Transverse colon (tissue), 4 donors: Measurements from ENCODE around the gene GRAP. TPM values are rescaled to one million over a fixed set of nuclear protein-coding genes. Genes with fewer than 3 reads are reported as not detected.

Experiments
- DNase-seq: peaks from one replicate; pipeline ENCODE4 v3.0.0-alpha.2; 2019
- H3K27ac ChIP-seq, 4 donors: fragments of 200-600 bp; sonication (generic); 2 replicates each; pipeline ENCODE4 v1.5.1; 2016 to 2018; ENCODE audit warnings: inconsistent platforms in 4 of 4
- H3K27me3 ChIP-seq: fragments of 200-600 bp; sonication (generic); 2 replicates; pipeline ENCODE4 v1.5.1; 2017; ENCODE audit warnings: inconsistent platforms
- H3K36me3 ChIP-seq, 4 donors: fragments of 200-600 bp; sonication (generic); 2 replicates each; pipeline ENCODE4 v1.5.1; 2017 to 2019; ENCODE audit warnings: inconsistent platforms in 4 of 4
- H3K4me1 ChIP-seq, 4 donors: fragments of 200-600 bp; sonication (generic); 2 replicates each; pipeline ENCODE4 v1.5.1; 2017 to 2020; ENCODE audit warnings: inconsistent platforms in 4 of 4
- H3K4me3 ChIP-seq, 4 donors: fragments of 200-600 bp; sonication (generic); 1 replicate in 1 of 4; 2 replicates in 3 of 4; pipeline versions ENCODE4 v1.5.1 to v1.6.1; 2017 to 2019; ENCODE audit warnings: inconsistent platforms in 4 of 4
- H3K9me3 ChIP-seq, 2 donors: fragments of 200-600 bp; sonication (generic); 2 replicates each; pipeline ENCODE4 v1.5.1; 2017 to 2019; ENCODE audit warnings: inconsistent platforms in 2 of 2
- EP300 ChIP-seq: sonication (generic); formaldehyde crosslinking; IDR thresholded peaks from one replicate; pipeline ENCODE4 v1.6.1; 2017; ENCODE audit warnings: antibody characterized with exemption, low read depth
- POLR2A ChIP-seq: fragments of 450-650 bp; IDR thresholded peaks from one replicate; pipeline ENCODE4 v1.6.1; 2016; ENCODE audit warnings: antibody characterized with exemption, mild to moderate bottlenecking, moderate library complexity
- POLR2AphosphoS5 ChIP-seq, 3 donors: sonication (generic); formaldehyde crosslinking; IDR thresholded peaks; one replicate each; pipeline ENCODE4 v1.6.1; 2016; ENCODE audit warnings: antibody characterized with exemption in 3 of 3
- WGBS, 2 donors: methylation state at CpG; one replicate each; pipeline ENCODE4 v1.1.5; 2018; ENCODE audit warnings: low coverage in 1 of 2; 5-methylcytosine and 5-hydroxymethylcytosine counted together
- in situ Hi-C, 4 donors: fragments of 200-750 bp; cut with MboI; loops; one replicate each; pipeline versions ENCODE4 v1.15.0 to v1.15.1; 2017; ENCODE audit warnings: low sequenced_read_pairs in 3 of 4, low pct_ligation_motif_present in 1 of 4, low pct_unique_long_range_greater_than_20kb in 1 of 4
- intact Hi-C: fragments of 100-400 bp; cut with DNase I; formaldehyde crosslinking; loops from one replicate; pipeline ENCODE4 v1.15.1; 2023; ENCODE audit warnings: low total_unique reads
- small RNA-seq, 4 donors: library from RNA; depleted of rRNA; stranded (forward); fragments of <200 nt; gene quantifications; one replicate each; pipeline ENCODE3, GENCODE V24; 2016
- total RNA-seq, 4 donors: library from RNA; depleted of rRNA; stranded (reverse); fragments of >200 nt; gene quantifications; one replicate each; pipeline ENCODE4 v1.1.0, GENCODE V29; 2016
- TF ChIP-seq, protein P1 (sequence below), 5 experiments: fragments of 200-600 bp in 3 of 5; fragments of 450-650 bp in 2 of 5; sonication (generic) in 3 of 5; IDR thresholded peaks; 1 replicate in 2 of 5; 2 replicates in 3 of 5; pipeline ENCODE4 v1.5.1; 2016 to 2017; ENCODE audit warnings: antibody characterized with exemption in 5 of 5, inconsistent platforms in 3 of 5, mild to moderate bottlenecking in 2 of 5, moderate library complexity in 1 of 5

GRAP gene
- total RNA-seq, 4 donors from 2014 or later: 1.6 to 20.2 (median 5.5) TPM

DNA sequence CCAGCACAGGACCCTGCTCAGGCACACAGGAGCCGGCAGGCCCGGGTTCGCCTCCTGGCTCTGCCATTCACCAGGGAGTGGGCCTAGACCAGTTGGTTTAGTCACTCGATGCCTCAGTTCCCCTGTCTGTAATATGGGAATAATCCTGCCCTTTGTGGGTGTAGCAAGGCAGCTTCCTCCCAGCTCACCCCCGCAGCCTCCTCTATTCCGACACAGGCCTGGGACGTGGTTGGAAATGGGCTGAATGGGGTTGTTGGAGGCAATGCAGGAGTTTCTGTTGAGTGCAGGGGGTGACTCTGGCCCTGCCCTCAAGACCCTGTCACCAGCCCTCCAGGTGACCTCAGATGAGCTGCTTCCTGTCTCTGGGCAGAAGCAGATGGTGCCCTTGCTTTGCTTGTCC, 75.0 kb downstream of the GRAP start:
- H3K4me3 ChIP-seq: no peak overlapping the region
- H3K27ac ChIP-seq: peak overlapping the region in 2 of 4 donors; percentile 83 to 89
- TF ChIP-seq POLR2A (no peak), POLR2AphosphoS5 (IDR thresholded peaks at IDR 0.05) (no peak), EP300 (no peak)
- TF ChIP-seq, protein P1, sequence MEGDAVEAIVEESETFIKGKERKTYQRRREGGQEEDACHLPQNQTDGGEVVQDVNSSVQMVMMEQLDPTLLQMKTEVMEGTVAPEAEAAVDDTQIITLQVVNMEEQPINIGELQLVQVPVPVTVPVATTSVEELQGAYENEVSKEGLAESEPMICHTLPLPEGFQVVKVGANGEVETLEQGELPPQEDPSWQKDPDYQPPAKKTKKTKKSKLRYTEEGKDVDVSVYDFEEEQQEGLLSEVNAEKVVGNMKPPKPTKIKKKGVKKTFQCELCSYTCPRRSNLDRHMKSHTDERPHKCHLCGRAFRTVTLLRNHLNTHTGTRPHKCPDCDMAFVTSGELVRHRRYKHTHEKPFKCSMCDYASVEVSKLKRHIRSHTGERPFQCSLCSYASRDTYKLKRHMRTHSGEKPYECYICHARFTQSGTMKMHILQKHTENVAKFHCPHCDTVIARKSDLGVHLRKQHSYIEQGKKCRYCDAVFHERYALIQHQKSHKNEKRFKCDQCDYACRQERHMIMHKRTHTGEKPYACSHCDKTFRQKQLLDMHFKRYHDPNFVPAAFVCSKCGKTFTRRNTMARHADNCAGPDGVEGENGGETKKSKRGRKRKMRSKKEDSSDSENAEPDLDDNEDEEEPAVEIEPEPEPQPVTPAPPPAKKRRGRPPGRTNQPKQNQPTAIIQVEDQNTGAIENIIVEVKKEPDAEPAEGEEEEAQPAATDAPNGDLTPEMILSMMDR (IDR thresholded peaks at IDR 0.05): no peak
- no peaks in the 10 kb centered on the region for H3K9me3 ChIP-seq
- peaks cover 17 to 58% (median 46%) of the 10 kb centered on the region in 4 donors for H3K4me1 ChIP-seq
- H3K27me3 ChIP-seq: no peaks in the 10 kb centered on the region
- 95% methylated on average over 7 of the region's 7 CpGs; no CpG with 5 or more reads in 1 of the 2 donors for WGBS, 2 donors
- H3K36me3 ChIP-seq: no peaks in the 10 kb centered on the region
- no peak for DNase-seq
- in situ Hi-C loops (no loop called here), intact Hi-C loops (no loop called here)

Small RNAs within 50 kb of the gene (small RNA-seq; reads per million reads assigned to genes)
- gene AC090286.3: 0 reads per million in 4 donors

Other genes starting within 250 kb of the GRAP start
- 10 to 100 TPM; 22.4 to 77.0 (median 27.2) TPM for gene PRPSAP2, start 188.8 kb downstream of the GRAP start, total RNA-seq
- not detected for gene SLC5A10, start 94.8 kb downstream of the GRAP start, total RNA-seq
- gene FAM83G, start 42.2 kb downstream of the GRAP start, total RNA-seq: 10 to 100 TPM; 33.6 to 75.6 (median 39.4) TPM
- gene GRAPL, start 80.6 kb upstream of the GRAP start, total RNA-seq: 1 to 10 TPM in 2 of 4 donors, not detected in 2; 2.2 to 4.1 TPM
- gene EPN2, start 190.4 kb upstream of the GRAP start, total RNA-seq: 10 to 100 TPM; 30.4 to 98.7 (median 65.5) TPM